ENCODE data around the gene PSME2.

PSME2 gene

DNA sequence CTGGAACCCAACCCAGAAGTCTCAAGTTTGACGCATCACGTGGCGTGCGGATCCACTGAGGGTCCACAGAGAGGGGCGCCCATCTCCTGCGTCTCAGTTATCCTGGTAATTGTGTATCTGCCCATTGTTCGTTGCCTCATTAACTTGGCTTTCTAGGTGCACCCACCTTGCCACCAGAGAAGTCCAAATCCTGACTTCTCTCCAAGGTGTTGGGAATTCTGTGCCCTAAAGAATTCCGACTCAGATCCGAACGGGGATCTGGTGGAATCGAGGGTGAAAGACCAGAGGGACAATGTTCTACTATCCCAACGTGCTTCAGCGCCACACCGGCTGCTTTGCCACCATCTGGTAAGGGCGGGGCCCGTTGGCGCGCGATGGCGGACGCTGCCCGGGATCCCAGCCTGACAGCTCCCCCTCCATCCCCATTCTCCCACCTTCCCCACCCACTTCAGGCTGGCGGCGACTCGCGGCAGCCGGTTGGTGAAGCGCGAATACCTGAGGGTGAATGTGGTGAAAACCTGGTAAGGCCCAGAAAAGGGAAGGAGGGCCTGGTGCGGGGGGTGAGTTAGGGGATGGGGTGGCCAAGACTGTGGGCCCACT, 26.0 kb upstream of the PSME2 start:
- no peak for DNase-seq (ENCODE audit: low read depth)
- peak overlapping the region; percentile 65 for H3K4me3 ChIP-seq (ENCODE audit: low read depth, low read length)
- TF ChIP-seq, protein P1, sequence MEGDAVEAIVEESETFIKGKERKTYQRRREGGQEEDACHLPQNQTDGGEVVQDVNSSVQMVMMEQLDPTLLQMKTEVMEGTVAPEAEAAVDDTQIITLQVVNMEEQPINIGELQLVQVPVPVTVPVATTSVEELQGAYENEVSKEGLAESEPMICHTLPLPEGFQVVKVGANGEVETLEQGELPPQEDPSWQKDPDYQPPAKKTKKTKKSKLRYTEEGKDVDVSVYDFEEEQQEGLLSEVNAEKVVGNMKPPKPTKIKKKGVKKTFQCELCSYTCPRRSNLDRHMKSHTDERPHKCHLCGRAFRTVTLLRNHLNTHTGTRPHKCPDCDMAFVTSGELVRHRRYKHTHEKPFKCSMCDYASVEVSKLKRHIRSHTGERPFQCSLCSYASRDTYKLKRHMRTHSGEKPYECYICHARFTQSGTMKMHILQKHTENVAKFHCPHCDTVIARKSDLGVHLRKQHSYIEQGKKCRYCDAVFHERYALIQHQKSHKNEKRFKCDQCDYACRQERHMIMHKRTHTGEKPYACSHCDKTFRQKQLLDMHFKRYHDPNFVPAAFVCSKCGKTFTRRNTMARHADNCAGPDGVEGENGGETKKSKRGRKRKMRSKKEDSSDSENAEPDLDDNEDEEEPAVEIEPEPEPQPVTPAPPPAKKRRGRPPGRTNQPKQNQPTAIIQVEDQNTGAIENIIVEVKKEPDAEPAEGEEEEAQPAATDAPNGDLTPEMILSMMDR (IDR thresholded peaks at IDR 0.05; ENCODE audit: low read depth, low read length, missing control alignments), result no peak

DNA sequence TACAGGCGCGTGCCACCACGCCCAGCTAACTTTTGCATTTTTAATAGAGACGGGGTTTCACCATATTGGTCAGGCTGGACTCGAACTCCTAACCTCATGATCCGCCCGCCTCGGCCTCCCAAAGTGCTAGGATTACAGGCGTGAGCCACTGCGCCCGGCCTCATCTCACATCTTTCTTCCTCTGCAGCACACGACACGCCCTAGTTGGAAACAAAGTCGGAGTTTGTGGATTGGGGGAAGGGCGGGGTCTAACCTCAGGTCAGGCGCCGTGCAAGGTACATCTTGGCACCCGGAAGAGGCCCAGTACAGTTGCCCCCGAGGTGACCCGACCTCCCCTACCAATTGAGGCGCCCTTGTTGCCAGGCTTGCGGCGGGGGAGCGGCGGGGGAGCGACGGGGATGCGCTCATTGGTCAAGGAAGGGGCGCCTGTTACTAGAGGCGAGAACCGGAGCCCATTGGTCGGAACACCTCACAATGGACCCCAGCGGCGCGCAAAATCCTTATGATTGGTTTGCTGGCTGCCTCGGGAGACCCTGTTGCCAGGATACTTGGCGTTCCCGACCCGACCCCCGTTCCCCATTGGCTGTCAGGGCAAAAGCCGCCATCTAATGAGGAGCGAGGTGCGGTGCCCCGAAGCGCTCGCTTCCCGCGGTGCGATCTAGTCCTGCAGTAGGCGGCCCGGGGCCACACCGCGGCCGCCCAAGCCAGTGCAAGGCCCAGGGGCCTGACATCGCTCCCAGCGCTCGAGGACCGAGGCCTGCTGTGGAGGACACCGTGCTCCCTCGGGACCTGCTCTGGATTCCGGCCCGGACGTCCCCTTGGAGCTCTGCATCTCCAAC, 25.2 kb upstream of the PSME2 start, which contains the start of gene REC8:
TSS of gene REC8 (plus strand) at position 659 of the 839 bp plus-strand sequence. CDS start 473 bp downstream, outside the sequence.
- DNase-seq (ENCODE audit: low read depth), result peak; percentile 80
- peak within 1 kb of the TSS; percentile 65 for H3K4me3 ChIP-seq (ENCODE audit: low read depth, low read length)
- TF ChIP-seq, protein P1 (IDR thresholded peaks at IDR 0.05; ENCODE audit: low read depth, low read length, missing control alignments), result no peak

DNA sequence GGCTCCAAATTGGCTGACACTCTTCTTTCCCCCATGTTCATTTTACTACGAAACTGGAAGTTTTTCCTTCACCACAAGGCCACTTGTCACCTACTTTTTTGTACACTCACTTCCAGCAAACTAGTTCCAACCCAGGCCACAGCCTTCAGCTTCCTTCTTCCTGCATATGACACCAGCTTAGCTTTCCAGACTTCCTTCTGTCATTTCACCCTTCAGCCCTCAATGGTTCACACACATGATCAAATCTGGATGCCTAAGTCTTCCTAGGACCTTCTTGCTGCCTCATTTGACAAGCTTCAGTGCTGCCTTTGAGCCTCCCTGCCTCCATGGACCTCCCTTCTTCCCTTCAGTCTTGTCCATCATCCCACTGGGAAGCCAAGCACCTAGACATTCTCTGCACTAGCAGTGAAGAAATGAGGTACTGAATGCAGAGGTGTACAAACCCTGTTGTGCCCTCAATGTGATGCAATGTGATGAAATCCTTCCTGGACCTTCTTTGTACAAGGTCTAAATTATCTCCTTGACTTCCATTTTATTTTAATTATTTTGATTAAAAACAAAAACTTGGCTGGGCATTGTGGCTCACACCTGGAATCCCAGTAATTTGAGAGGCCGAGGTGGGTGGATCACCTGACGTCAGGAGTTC, 21.2 kb upstream of the PSME2 start:
- TF ChIP-seq, protein P1 (IDR thresholded peaks at IDR 0.05; ENCODE audit: low read depth, low read length, missing control alignments), result no peak
- H3K4me3 ChIP-seq (ENCODE audit: low read depth, low read length), result no peak overlapping the region
- DNase-seq (ENCODE audit: low read depth), result no peak

DNA sequence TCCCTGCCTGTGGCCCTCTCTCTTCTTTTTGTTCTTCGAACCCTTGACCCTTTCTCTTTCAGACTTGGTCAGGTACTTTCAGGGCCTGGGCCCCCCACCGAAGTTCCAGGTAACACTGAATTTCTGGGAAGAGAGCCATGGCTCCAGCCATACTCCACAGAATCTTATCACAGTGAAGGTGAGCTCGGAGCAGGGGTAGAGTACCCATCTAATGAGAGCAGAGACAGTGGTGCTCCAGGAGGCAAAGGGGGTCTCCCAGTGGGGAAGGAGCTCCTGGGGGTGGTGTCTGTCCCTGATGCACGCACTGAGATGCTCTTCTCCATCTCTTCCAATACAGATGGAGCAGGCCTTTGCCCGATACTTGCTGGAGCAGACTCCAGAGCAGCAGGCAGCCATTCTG, 19.4 kb upstream of the PSME2 start:
- TF ChIP-seq, protein P1 (IDR thresholded peaks at IDR 0.05; ENCODE audit: low read depth, low read length, missing control alignments), result no peak
- no peak for DNase-seq (ENCODE audit: low read depth)
- no peak overlapping the region for H3K4me3 ChIP-seq (ENCODE audit: low read depth, low read length)

DNA sequence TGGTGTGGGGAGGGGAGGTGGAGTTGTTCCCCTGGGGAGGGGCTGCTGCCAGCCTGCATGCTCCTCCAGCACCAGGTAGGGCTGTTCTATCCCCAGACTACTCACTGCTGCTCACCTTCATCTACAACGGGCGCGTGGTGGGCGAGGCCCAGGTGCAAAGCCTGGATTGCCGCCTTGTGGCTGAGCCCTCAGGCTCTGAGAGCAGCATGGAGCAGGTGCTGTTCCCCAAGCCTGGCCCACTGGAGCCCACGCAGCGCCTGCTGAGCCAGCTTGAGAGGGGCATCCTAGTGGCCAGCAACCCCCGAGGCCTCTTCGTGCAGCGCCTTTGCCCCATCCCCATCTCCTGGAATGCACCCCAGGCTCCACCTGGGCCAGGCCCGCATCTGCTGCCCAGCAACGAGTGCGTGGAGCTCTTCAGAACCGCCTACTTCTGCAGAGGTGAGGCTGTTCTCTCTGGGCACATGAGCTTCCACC, 18.1 kb upstream of the PSME2 start:
- no peak overlapping the region for H3K4me3 ChIP-seq (ENCODE audit: low read depth, low read length)
- TF ChIP-seq, protein P1 (IDR thresholded peaks at IDR 0.05; ENCODE audit: low read depth, low read length, missing control alignments), result no peak
- DNase-seq (ENCODE audit: low read depth), result no peak

DNA sequence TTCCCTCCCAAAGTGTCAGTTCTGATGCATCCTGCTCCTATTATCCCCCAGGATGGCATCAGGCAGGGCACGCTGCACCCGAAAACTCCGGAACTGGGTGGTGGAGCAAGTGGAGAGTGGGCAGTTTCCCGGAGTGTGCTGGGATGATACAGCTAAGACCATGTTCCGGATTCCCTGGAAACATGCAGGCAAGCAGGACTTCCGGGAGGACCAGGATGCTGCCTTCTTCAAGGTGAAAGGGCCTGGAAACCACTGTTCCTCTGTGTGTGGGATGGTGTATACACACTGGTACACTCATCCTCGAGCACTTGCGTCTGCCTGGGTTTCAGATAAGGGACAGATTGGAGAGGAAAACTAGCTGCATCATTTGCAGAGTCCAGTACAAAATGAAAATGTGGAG, 15.7 kb upstream of the PSME2 start:
- peak overlapping the region; percentile 81 for H3K4me3 ChIP-seq (ENCODE audit: low read depth, low read length)
- TF ChIP-seq, protein P1 (IDR thresholded peaks at IDR 0.05; ENCODE audit: low read depth, low read length, missing control alignments), result no peak
- DNase-seq (ENCODE audit: low read depth), result no peak

All from GM12864 (cell line).